Neural progenitor cell (in vitro differentiated cells): ENCODE data around the gene PROSER1.

Experiments used
- EZH2 ChIP-seq: fragments of 200-600 bp; sonication (generic); IDR thresholded peaks from 2 replicates; pipeline ENCODE4 v1.6.1; 2017; ENCODE audit warnings: antibody characterized with exemption, mild to moderate bottlenecking, moderate library complexity
- EZH2phosphoT487 ChIP-seq: fragments of 200-600 bp; sonication (generic); IDR thresholded peaks from 2 replicates; pipeline ENCODE4 v1.6.1; 2017; ENCODE audit warnings: antibody characterized with exemption
- TF ChIP-seq, protein P1 (sequence below): fragments of 200-600 bp; sonication (generic); IDR thresholded peaks from 2 replicates; pipeline ENCODE4 v1.5.1; 2017; ENCODE audit warnings: antibody characterized with exemption, mild to moderate bottlenecking

DNA sequence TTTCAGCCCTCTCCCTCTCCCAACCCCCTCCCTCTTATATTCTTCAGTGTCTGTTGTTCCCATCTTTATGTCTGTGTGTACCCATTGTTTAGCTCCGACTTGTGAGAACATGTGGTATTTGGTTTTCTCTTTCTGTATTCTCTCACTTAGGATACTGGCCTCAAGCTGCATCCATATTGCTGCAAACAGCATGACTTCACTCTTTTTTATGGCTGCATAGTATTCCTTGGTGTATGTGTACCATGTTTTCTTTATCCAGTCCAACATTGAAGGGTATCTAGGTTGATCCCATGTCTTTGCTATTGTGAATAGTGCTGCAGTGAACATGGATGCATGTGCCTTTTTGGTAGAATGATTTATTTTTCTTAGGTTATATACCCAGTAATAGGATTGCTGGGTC lies 18.1 kb upstream of the PROSER1 start:
- TF ChIP-seq EZH2 (no peak), EZH2phosphoT487 (no peak)
- TF ChIP-seq, protein P1, sequence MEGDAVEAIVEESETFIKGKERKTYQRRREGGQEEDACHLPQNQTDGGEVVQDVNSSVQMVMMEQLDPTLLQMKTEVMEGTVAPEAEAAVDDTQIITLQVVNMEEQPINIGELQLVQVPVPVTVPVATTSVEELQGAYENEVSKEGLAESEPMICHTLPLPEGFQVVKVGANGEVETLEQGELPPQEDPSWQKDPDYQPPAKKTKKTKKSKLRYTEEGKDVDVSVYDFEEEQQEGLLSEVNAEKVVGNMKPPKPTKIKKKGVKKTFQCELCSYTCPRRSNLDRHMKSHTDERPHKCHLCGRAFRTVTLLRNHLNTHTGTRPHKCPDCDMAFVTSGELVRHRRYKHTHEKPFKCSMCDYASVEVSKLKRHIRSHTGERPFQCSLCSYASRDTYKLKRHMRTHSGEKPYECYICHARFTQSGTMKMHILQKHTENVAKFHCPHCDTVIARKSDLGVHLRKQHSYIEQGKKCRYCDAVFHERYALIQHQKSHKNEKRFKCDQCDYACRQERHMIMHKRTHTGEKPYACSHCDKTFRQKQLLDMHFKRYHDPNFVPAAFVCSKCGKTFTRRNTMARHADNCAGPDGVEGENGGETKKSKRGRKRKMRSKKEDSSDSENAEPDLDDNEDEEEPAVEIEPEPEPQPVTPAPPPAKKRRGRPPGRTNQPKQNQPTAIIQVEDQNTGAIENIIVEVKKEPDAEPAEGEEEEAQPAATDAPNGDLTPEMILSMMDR: no peak
